HUES6 (cell line): ENCODE data around the gene GIMAP2.

ENCODE experiments used
- H3K27ac ChIP-seq: 2 replicates; pipeline ENCODE4 v1.7.0; 2013; ENCODE audit warnings: low read depth, mild to moderate bottlenecking, low read length, inconsistent platforms
- H3K27me3 ChIP-seq: 2 replicates; pipeline ENCODE4 v1.6.1; 2013; ENCODE audit warnings: low read length; ENCODE audit not compliant: control insufficient read depth, insufficient read depth
- H3K36me3 ChIP-seq: 2 replicates; pipeline ENCODE4 v1.6.1; 2013; ENCODE audit warnings: low read length; ENCODE audit not compliant: control insufficient read depth, insufficient read depth
- H3K4me1 ChIP-seq: 2 replicates; pipeline ENCODE4 v1.6.1; 2013; ENCODE audit warnings: low read length; ENCODE audit not compliant: control insufficient read depth, insufficient read depth
- H3K4me3 ChIP-seq: 2 replicates; pipeline ENCODE4 v1.5.1; 2013; ENCODE audit warnings: low read depth, low read length
- H3K9ac ChIP-seq: one replicate; pipeline ENCODE4 v1.6.1; 2013; ENCODE audit warnings: mild to moderate bottlenecking, low read length
- H3K9me3 ChIP-seq: 2 replicates; pipeline ENCODE4 v1.6.1; 2013; ENCODE audit warnings: low read depth, low read length; ENCODE audit not compliant: control insufficient read depth, insufficient read depth

Gene GIMAP2

GRCh38 chr7:150733482-150734095 lies 48.1 kb downstream of the GIMAP2 start:
- Histone ChIP-seq H3K27ac (no peak overlapping the region), H3K4me3 (no peak overlapping the region), H3K9me3 (no peaks in the 10 kb centered on the region), H3K27me3 (peaks cover 99% of the 10 kb centered on the region), H3K36me3 (no peaks in the 10 kb centered on the region), H3K9ac (no peak overlapping the region), H3K4me1 (no peaks in the 10 kb centered on the region; the same call in 1 of the 2 replicates)

- H3K9ac ChIP-seq, result no peak overlapping the region
These were observed 48.7 kb downstream of the GIMAP2 start for GRCh38 chr7:150734254-150734653.

GRCh38 chr7:150735596-150736358 lies 50.3 kb downstream of the GIMAP2 start:
- H3K36me3 ChIP-seq, result no peaks in the 10 kb centered on the region
- no peaks in the 10 kb centered on the region for H3K9me3 ChIP-seq
- H3K4me3 ChIP-seq, result no peak overlapping the region
- peaks cover 99% of the 10 kb centered on the region for H3K27me3 ChIP-seq
- H3K4me1 ChIP-seq, result no peaks in the 10 kb centered on the region; the same call in 1 of the 2 replicates
- H3K9ac ChIP-seq, result no peak overlapping the region
- no peak overlapping the region for H3K27ac ChIP-seq

More at GRCh38 chr7:150734254-150734653, 48.7 kb downstream of the GIMAP2 start:
- Histone ChIP-seq H3K27ac (no peak overlapping the region), H3K4me1 (no peaks in the 10 kb centered on the region; the same call in 1 of the 2 replicates), H3K27me3 (peaks cover 99% of the 10 kb centered on the region), H3K4me3 (no peak overlapping the region), H3K9me3 (no peaks in the 10 kb centered on the region), H3K36me3 (no peaks in the 10 kb centered on the region)

GRCh38 chr7:150736864-150737263 lies 51.4 kb downstream of the GIMAP2 start:
- Histone ChIP-seq H3K4me3 (no peak overlapping the region), H3K9ac (no peak overlapping the region), H3K27ac (no peak overlapping the region), H3K36me3 (no peaks in the 10 kb centered on the region), H3K27me3 (peaks cover 99% of the 10 kb centered on the region), H3K9me3 (no peaks in the 10 kb centered on the region), H3K4me1 (no peaks in the 10 kb centered on the region; the same call in 1 of the 2 replicates)

- Histone ChIP-seq H3K27me3 (peaks cover 99% of the 10 kb centered on the region), H3K4me3 (no peak within 1 kb of the TSS), H3K9ac (no peak within 1 kb of the TSS), H3K27ac (no peak within 1 kb of the TSS), H3K4me1 (no peaks in the 10 kb centered on the region; the same call in 1 of the 2 replicates), H3K36me3 (no peaks in the 10 kb centered on the region), H3K9me3 (no peaks in the 10 kb centered on the region)
These were observed 52.0 kb downstream of the GIMAP2 start, which contains the start of gene GIMAP5 for GRCh38 chr7:150737265-150738055. TSS of gene GIMAP5 (plus strand) at chr7:150737418. CDS start at chr7:150740885, 3,467 bp downstream.

- Histone ChIP-seq H3K4me3 (no peak overlapping the region), H3K36me3 (no peaks in the 10 kb centered on the region), H3K9ac (no peak overlapping the region), H3K27me3 (peaks cover 99% of the 10 kb centered on the region), H3K4me1 (no peaks in the 10 kb centered on the region; the same call in 1 of the 2 replicates), H3K27ac (no peak overlapping the region), H3K9me3 (no peaks in the 10 kb centered on the region)
These were observed 52.6 kb downstream of the GIMAP2 start for GRCh38 chr7:150738092-150738491.

GRCh38 chr7:150738591-150739001 lies 53.1 kb downstream of the GIMAP2 start:
- Histone ChIP-seq H3K4me1 (no peaks in the 10 kb centered on the region; the same call in 1 of the 2 replicates), H3K27ac (no peak overlapping the region), H3K9me3 (no peaks in the 10 kb centered on the region), H3K27me3 (peaks cover 99% of the 10 kb centered on the region), H3K4me3 (no peak overlapping the region), H3K36me3 (no peaks in the 10 kb centered on the region), H3K9ac (no peak overlapping the region)

- Histone ChIP-seq H3K4me3 (no peak overlapping the region), H3K4me1 (no peaks in the 10 kb centered on the region; the same call in 1 of the 2 replicates), H3K27me3 (peaks cover 99% of the 10 kb centered on the region)
These were observed 53.5 kb downstream of the GIMAP2 start for GRCh38 chr7:150739033-150739432.

GRCh38 chr7:150740053-150740452 lies 54.5 kb downstream of the GIMAP2 start:
- no peak overlapping the region for H3K4me3 ChIP-seq
- H3K9ac ChIP-seq, result no peak overlapping the region
- peaks cover 99% of the 10 kb centered on the region for H3K27me3 ChIP-seq
- H3K36me3 ChIP-seq, result no peaks in the 10 kb centered on the region
- no peaks in the 10 kb centered on the region; the same call in 1 of the 2 replicates for H3K4me1 ChIP-seq
- no peaks in the 10 kb centered on the region for H3K9me3 ChIP-seq
- H3K27ac ChIP-seq, result no peak overlapping the region

More at GRCh38 chr7:150739033-150739432, 53.5 kb downstream of the GIMAP2 start:
- Histone ChIP-seq H3K9me3 (no peaks in the 10 kb centered on the region), H3K9ac (no peak overlapping the region), H3K36me3 (no peaks in the 10 kb centered on the region), H3K27ac (no peak overlapping the region)

- Histone ChIP-seq H3K4me3 (no peak overlapping the region), H3K27me3 (peaks cover 99% of the 10 kb centered on the region)
These were observed 56.9 kb downstream of the GIMAP2 start for GRCh38 chr7:150742286-150742968.

More at GRCh38 chr7:150742286-150742968, 56.9 kb downstream of the GIMAP2 start:
- Histone ChIP-seq H3K9me3 (no peaks in the 10 kb centered on the region), H3K4me1 (no peaks in the 10 kb centered on the region), H3K27ac (no peak overlapping the region), H3K9ac (no peak overlapping the region), H3K36me3 (no peaks in the 10 kb centered on the region)
